Stomach smooth muscle (tissue), 2 donors: ENCODE results near the gene TMED4.
"Not testable (repeated sequence)": the region's sequence is repeated elsewhere in the genome, so short reads cannot be mapped to it uniquely, and the experiment has no call there.

Source experiments
- H3K27ac ChIP-seq: one replicate; pipeline ENCODE4 v1.7.0; 2013; ENCODE audit warnings: mild to moderate bottlenecking, low read length, inconsistent platforms
- H3K27me3 ChIP-seq, 2 donors: one replicate each; pipeline ENCODE4 v1.7.0; 2013; ENCODE audit warnings: low read length in 2 of 2; ENCODE audit not compliant: insufficient read depth in 2 of 2, control insufficient read depth in 1 of 2
- H3K36me3 ChIP-seq, 2 donors: one replicate each; pipeline ENCODE4 v1.7.0; 2013; ENCODE audit warnings: low read length in 2 of 2; ENCODE audit not compliant: control insufficient read depth in 2 of 2, insufficient read depth in 2 of 2
- H3K4me1 ChIP-seq: one replicate; pipeline ENCODE4 v1.7.0; 2013; ENCODE audit warnings: low read length; ENCODE audit not compliant: control insufficient read depth, insufficient read depth
- H3K4me3 ChIP-seq, 2 donors: one replicate each; pipeline ENCODE4 v1.7.0; 2013; ENCODE audit warnings: low read length in 2 of 2
- H3K9ac ChIP-seq, 2 donors: one replicate each; pipeline ENCODE4 v1.7.0; 2013; ENCODE audit warnings: low read length in 2 of 2, mild to moderate bottlenecking in 1 of 2
- H3K9me3 ChIP-seq, 2 donors: one replicate each; pipeline ENCODE4 v1.7.0; 2013; ENCODE audit warnings: low read length in 2 of 2; ENCODE audit not compliant: control insufficient read depth in 2 of 2
- donor health status: healthy.
- donor health status: Pancreatic carcinoma.

TMED4 gene

GRCh38 chr7:44565795-44566559 lies 16.1 kb downstream of the TMED4 start:
- no peaks in the 10 kb centered on the region for H3K27me3 ChIP-seq
- H3K27ac ChIP-seq = no peak overlapping the region
- H3K4me3 ChIP-seq = no peak overlapping the region
- H3K9me3 ChIP-seq = no peaks in the 10 kb centered on the region
- H3K36me3 ChIP-seq = peaks cover 53 to 55% of the 10 kb centered on the region in 2 donors
- no peaks in the 10 kb centered on the region for H3K4me1 ChIP-seq
- H3K9ac ChIP-seq = no peak overlapping the region

GRCh38 chr7:44565097-44565794 lies 16.8 kb downstream of the TMED4 start:
- Histone ChIP-seq H3K9me3 (no peaks in the 10 kb centered on the region), H3K27me3 (no peaks in the 10 kb centered on the region), H3K36me3 (peaks cover 46 to 47% of the 10 kb centered on the region in 2 donors), H3K9ac (no peak overlapping the region), H3K4me3 (no peak overlapping the region), H3K4me1 (no peaks in the 10 kb centered on the region), H3K27ac (no peak overlapping the region)

GRCh38 chr7:44564606-44565005 lies 17.4 kb downstream of the TMED4 start:
- Histone ChIP-seq H3K9me3 (no peaks in the 10 kb centered on the region), H3K36me3 (peaks cover 40 to 41% of the 10 kb centered on the region in 2 donors), H3K27ac (no peak overlapping the region), H3K9ac (no peak overlapping the region), H3K27me3 (no peaks in the 10 kb centered on the region), H3K4me1 (no peaks in the 10 kb centered on the region), H3K4me3 (no peak overlapping the region)

GRCh38 chr7:44563171-44563679 lies 18.8 kb downstream of the TMED4 start:
- Histone ChIP-seq H3K4me1 (no peaks in the 10 kb centered on the region), H3K9me3 (no peaks in the 10 kb centered on the region), H3K27me3 (no peaks in the 10 kb centered on the region), H3K36me3 (peaks cover 26 to 27% of the 10 kb centered on the region in 2 donors), H3K4me3 (no peak overlapping the region), H3K27ac (no peak overlapping the region), H3K9ac (no peak overlapping the region)

GRCh38 chr7:44562622-44562962 lies 19.4 kb downstream of the TMED4 start:
- H3K4me1 ChIP-seq, H3K27ac ChIP-seq, H3K9ac ChIP-seq, H3K4me3 ChIP-seq, H3K27me3 ChIP-seq, H3K9me3 ChIP-seq: not testable (repeated sequence)
- peaks cover 20 to 21% of the 10 kb centered on the region in 2 donors for H3K36me3 ChIP-seq

- H3K9me3 ChIP-seq = no peaks in the 10 kb centered on the region
- no peak overlapping the region for H3K9ac ChIP-seq
- H3K27ac ChIP-seq = no peak overlapping the region
Observed at GRCh38 chr7:44561962-44562621, 19.9 kb downstream of the TMED4 start.

GRCh38 chr7:44561481-44561880 lies 20.6 kb downstream of the TMED4 start:
- Histone ChIP-seq H3K4me3 (no peak overlapping the region), H3K27ac (no peak overlapping the region), H3K9me3 (no peaks in the 10 kb centered on the region), H3K9ac (no peak overlapping the region), H3K4me1 (no peaks in the 10 kb centered on the region), H3K27me3 (no peaks in the 10 kb centered on the region), H3K36me3 (peaks cover 11 to 15% of the 10 kb centered on the region in 2 donors)

More at GRCh38 chr7:44561962-44562621, 19.9 kb downstream of the TMED4 start:
- H3K4me3 ChIP-seq = no peak overlapping the region
- no peaks in the 10 kb centered on the region for H3K4me1 ChIP-seq
- H3K27me3 ChIP-seq = no peaks in the 10 kb centered on the region
- H3K36me3 ChIP-seq = peaks cover 15 to 16% of the 10 kb centered on the region in 2 donors

GRCh38 chr7:44559485-44559884 lies 22.5 kb downstream of the TMED4 start:
- H3K27ac ChIP-seq = no peak overlapping the region
- no peaks in the 10 kb centered on the region for H3K9me3 ChIP-seq
- H3K36me3 ChIP-seq = peaks cover 0 to 6% of the 10 kb centered on the region in 2 donors
- H3K4me3 ChIP-seq = no peak overlapping the region
- H3K9ac ChIP-seq = no peak overlapping the region
- H3K4me1 ChIP-seq = no peaks in the 10 kb centered on the region
- no peaks in the 10 kb centered on the region for H3K27me3 ChIP-seq

GRCh38 chr7:44557485-44557884 lies 24.5 kb downstream of the TMED4 start:
- no peak overlapping the region for H3K4me3 ChIP-seq
- no peaks in the 10 kb centered on the region for H3K9me3 ChIP-seq
- H3K36me3 ChIP-seq = no peaks in the 10 kb centered on the region
- no peak overlapping the region for H3K9ac ChIP-seq
- no peaks in the 10 kb centered on the region for H3K4me1 ChIP-seq
- no peaks in the 10 kb centered on the region for H3K27me3 ChIP-seq
- H3K27ac ChIP-seq = no peak overlapping the region

- no peaks in the 10 kb centered on the region for H3K9me3 ChIP-seq
- no peaks in the 10 kb centered on the region for H3K27me3 ChIP-seq
- H3K4me3 ChIP-seq = no peak overlapping the region
- no peaks in the 10 kb centered on the region for H3K36me3 ChIP-seq
- no peak overlapping the region for H3K9ac ChIP-seq
- H3K27ac ChIP-seq = no peak overlapping the region
- no peaks in the 10 kb centered on the region for H3K4me1 ChIP-seq
Observed at GRCh38 chr7:44555350-44555749, 26.7 kb downstream of the TMED4 start.
